ENCODE measurements around the gene PHF2. TPM values are rescaled to one million over a fixed set of nuclear protein-coding genes. Genes with fewer than 3 reads are reported as not detected.

Gene PHF2
- total and polyA plus RNA-seq, 2 of the 4 experiments (the other 2 are of a cell fraction) = 5.9 to 9.5 TPM

DNA sequence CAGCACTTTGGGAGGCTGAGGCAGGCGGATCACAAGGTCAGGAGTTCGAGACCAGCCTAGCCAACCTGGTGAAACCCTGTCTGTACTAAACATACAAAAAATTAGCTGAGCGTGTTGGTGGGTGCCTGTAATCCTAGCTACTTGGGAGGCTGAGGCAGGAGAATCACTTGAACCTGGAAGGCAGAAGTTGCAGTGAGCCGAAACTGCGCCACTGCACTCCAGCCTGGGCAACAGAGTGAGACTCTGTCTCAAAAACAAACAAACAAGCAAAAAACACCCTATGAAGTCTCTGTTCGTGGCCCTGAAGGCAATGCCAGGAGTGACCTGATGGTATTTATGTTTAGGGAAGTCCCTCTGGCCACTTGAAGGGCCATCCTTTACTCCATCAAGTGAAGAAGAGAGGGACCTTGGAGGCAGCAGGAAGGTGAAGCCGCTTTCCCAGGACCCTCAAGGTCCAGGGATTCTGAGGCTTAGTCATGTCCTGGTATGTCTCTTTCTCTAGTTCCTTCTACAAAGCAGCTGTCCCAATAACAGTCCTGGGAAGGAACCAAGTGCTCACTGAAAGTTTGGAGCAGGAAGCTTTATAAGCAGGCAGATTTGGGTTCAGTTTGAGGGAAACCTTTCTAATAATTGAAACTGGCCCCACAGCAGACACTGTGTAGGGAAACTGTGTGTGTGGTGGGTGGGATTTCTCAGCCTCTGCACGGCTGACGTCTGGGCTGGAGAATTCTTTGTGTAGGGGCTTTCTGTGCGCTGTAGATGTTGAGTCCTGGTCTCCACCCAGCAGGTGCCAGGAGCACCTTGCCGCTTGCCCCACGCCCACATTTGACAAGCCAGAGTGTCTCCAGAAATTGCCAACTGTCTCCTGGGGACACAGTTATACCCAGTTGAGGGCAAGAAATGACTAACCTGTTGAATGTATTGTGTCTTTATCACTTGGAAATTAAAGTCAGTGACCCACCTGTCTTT, 12.5 kb downstream of the PHF2 start:
- peaks cover 82% of the 10 kb centered on the region for H4K20me1 ChIP-seq (ENCODE audit: insufficient read depth, low read length)
- TF ChIP-seq MAFK (IDR thresholded peaks at IDR 0.05; ENCODE audit: low read depth, low read length) = no peak
- TF ChIP-seq RFX5 (IDR thresholded peaks at IDR 0.05; ENCODE audit: low read depth, low read length) = no peak
- TF ChIP-seq RCOR1 (IDR thresholded peaks at IDR 0.05; ENCODE audit: insufficient replicate concordance, low read length) = no peak
- no peak for TF ChIP-seq SMC3 (IDR thresholded peaks at IDR 0.05; ENCODE audit: low read depth, low read length)
- TF ChIP-seq FOS (IDR thresholded peaks at IDR 0.05; ENCODE audit: low read depth, low read length) = no peak
- TF ChIP-seq, protein P1, sequence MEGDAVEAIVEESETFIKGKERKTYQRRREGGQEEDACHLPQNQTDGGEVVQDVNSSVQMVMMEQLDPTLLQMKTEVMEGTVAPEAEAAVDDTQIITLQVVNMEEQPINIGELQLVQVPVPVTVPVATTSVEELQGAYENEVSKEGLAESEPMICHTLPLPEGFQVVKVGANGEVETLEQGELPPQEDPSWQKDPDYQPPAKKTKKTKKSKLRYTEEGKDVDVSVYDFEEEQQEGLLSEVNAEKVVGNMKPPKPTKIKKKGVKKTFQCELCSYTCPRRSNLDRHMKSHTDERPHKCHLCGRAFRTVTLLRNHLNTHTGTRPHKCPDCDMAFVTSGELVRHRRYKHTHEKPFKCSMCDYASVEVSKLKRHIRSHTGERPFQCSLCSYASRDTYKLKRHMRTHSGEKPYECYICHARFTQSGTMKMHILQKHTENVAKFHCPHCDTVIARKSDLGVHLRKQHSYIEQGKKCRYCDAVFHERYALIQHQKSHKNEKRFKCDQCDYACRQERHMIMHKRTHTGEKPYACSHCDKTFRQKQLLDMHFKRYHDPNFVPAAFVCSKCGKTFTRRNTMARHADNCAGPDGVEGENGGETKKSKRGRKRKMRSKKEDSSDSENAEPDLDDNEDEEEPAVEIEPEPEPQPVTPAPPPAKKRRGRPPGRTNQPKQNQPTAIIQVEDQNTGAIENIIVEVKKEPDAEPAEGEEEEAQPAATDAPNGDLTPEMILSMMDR (conservative IDR thresholded peaks at IDR 0.05; ENCODE audit: low read depth, low read length) = no peak
- in situ Hi-C loops (cut with MboI; ENCODE audit: low sequenced_read_pairs) = no loop called here

More for the DNA sequence above, 12.5 kb downstream of the PHF2 start:
- H4K8ac ChIP-seq (ENCODE audit: low read depth in 2 of 2, low read length in 2 of 2) = no peak overlapping the region
- dilution Hi-C loops (cut with HindIII; ENCODE audit: low sequenced_read_pairs, unreplicated experiment) = no loop called here
- ChIA-PET CTCF (interaction anchor here (0.6 kb wide), 1 partner anchor 837 kb away, joined by 10 read pairs; no protein-coding TSS in a partner anchor), POLR2A (ENCODE audit: unreplicated experiment) (no interaction called here)
- H3K23ac ChIP-seq (ENCODE audit: low read depth, low read length) = no peak overlapping the region
- ATAC-seq (ENCODE audit: low read depth) (peak; percentile 22), DNase-seq (peak; percentile 47)
- peak overlapping the region; percentile 35 for H2AFZ ChIP-seq (replicated peaks; ENCODE audit: low read length, poor library complexity)
- intact Hi-C loops (cut with micrococcal nuclease) = no loop called here
- H2AK9ac ChIP-seq (replicated peaks; ENCODE audit: low read depth, low read length, poor library complexity) = peak overlapping the region; percentile 79
- WGBS, 2 experiments (ENCODE audit: extremely low coverage in 2 of 2, insufficient read length in 1 of 2) = 94% methylated on average over 2 of the region's 12 CpGs; no CpG with 5 or more reads in 1 of the 2 experiments
- no peaks in the 10 kb centered on the region for H3K36me3 ChIP-seq (ENCODE audit: control insufficient read depth, insufficient read depth, low read length)
- peak overlapping the region; percentile 16; the same call in 1 of the 2 replicates for H3K4me2 ChIP-seq (ENCODE audit: low read depth, low read length)
- BruUV-seq (replicated peaks) = no TSS peak
- no peak overlapping the region for H3K18ac ChIP-seq (ENCODE audit: low read depth, low read length)
- no peak overlapping the region for H4K5ac ChIP-seq (ENCODE audit: low read depth, low read length)
- no peak overlapping the region for H3K4me3 ChIP-seq (ENCODE audit: insufficient read depth, low read depth, low read length)
- H3K9me1 ChIP-seq (ENCODE audit: insufficient read depth, low read length) = peaks cover 26% of the 10 kb centered on the region; the same call in 1 of the 2 replicates
- H3K27me3 ChIP-seq (ENCODE audit: control insufficient read depth, insufficient read depth, low read length) = no peaks in the 10 kb centered on the region
- peaks cover 19 to 90% of the 10 kb centered on the region in 2 experiments for H3K79me1 ChIP-seq (ENCODE audit: low read depth in 1 of 2, low read length in 2 of 2)
- H2BK20ac ChIP-seq (ENCODE audit: low read depth, low read length) = no peak overlapping the region
- no peak overlapping the region for H2AK5ac ChIP-seq (ENCODE audit: low read depth, low read length)
- no peak overlapping the region for H2BK15ac ChIP-seq (ENCODE audit: low read depth, low read length)
- peaks cover 6% of the 10 kb centered on the region for H3K4me1 ChIP-seq (ENCODE audit: control insufficient read depth, insufficient read depth, low read length)
- H3K9me3 ChIP-seq (ENCODE audit: control insufficient read depth, insufficient read depth, low read length) = peaks cover 3% of the 10 kb centered on the region; the same call in 1 of the 2 replicates
- no peak overlapping the region for H3K27ac ChIP-seq (ENCODE audit: insufficient read depth, low read length)
- H3K4ac ChIP-seq (ENCODE audit: low read depth, low read length) = no peak overlapping the region
- no peak overlapping the region for H3K14ac ChIP-seq (replicated peaks; ENCODE audit: low read depth, low read length)
- no peak overlapping the region for H3K9ac ChIP-seq (ENCODE audit: low read depth, low read length)
- H3K56ac ChIP-seq (ENCODE audit: extremely low read depth, insufficient read depth, low read length) = no peak overlapping the region
- no peak overlapping the region for H2BK5ac ChIP-seq (ENCODE audit: low read depth, low read length, poor library complexity, severe bottlenecking)
- no peak overlapping the region for H4K91ac ChIP-seq (ENCODE audit: insufficient read depth, low read depth, low read length)
- H2BK120ac ChIP-seq (ENCODE audit: low read depth, low read length) = no peak overlapping the region
